IMR-90 (cell line): ENCODE measurements around the gene SERPINE2. TPM values are rescaled to one million over a fixed set of nuclear protein-coding genes. Genes with fewer than 3 reads are reported as not detected.
A peak's percentile ranks its signal among the peaks of the same experiment; 100 is the strongest.

Experiments
- ATAC-seq: fragments of 200-7000 bp; cut with Tn5 transposase; 2 replicates; pipeline ENCODE4 v1.9.1; 2020; ENCODE audit warnings: low read depth, mild to moderate bottlenecking, moderate library complexity
- BruUV-seq: library from RNA; stranded (reverse); fragments of 400-500 nt; replicated peaks from 2 replicates; lab custom pipeline; 2021; lab: Mats Ljungman, UMichigan
- CTCF ChIA-PET: fragments of 300-600 bp; formaldehyde crosslinking; extraction: SDS; loops from one replicate; lab custom pipeline; 2021; ENCODE audit warnings: antibody characterized with exemption; lab: Yijun Ruan, JAX
- POLR2A ChIA-PET: fragments of 300-600 bp; sonication (Branson Sonifier 250); formaldehyde crosslinking; loops from one replicate; lab custom pipeline; 2022; ENCODE audit warnings: antibody characterized with exemption; ENCODE audit not compliant: unreplicated experiment; lab: Charles Lee
- DNase-seq: peaks from one replicate; pipeline ENCODE4 v3.0.0; 2013
- H2AFZ ChIP-seq: replicated peaks from 2 replicates; pipeline ENCODE3; 2013; ENCODE audit warnings: low read length, mild to moderate bottlenecking; ENCODE audit not compliant: poor library complexity
- H2AK5ac ChIP-seq: 2 replicates; pipeline ENCODE4 v1.6.1; 2013; ENCODE audit warnings: low read depth, low read length, inconsistent platforms
- H2AK9ac ChIP-seq: replicated peaks from 2 replicates; pipeline ENCODE3; 2013; ENCODE audit warnings: mild to moderate bottlenecking, low read depth, low read length, moderate library complexity; ENCODE audit not compliant: poor library complexity
- H2BK120ac ChIP-seq: 2 replicates; pipeline ENCODE4 v1.6.1; 2013; ENCODE audit warnings: low read depth, low read length, inconsistent platforms
- H2BK15ac ChIP-seq: 3 replicates; pipeline ENCODE4 v1.6.1; 2013; ENCODE audit warnings: low read depth, low read length, inconsistent platforms
- H2BK20ac ChIP-seq: 2 replicates; pipeline ENCODE4 v1.6.1; 2013; ENCODE audit warnings: low read depth, mild to moderate bottlenecking, inconsistent platforms, low read length, moderate library complexity
- H2BK5ac ChIP-seq: 2 replicates; pipeline ENCODE4 v1.6.1; 2013; ENCODE audit warnings: mild to moderate bottlenecking, low read depth, low read length, inconsistent platforms; ENCODE audit not compliant: poor library complexity, severe bottlenecking
- H3K14ac ChIP-seq: replicated peaks from 2 replicates; pipeline ENCODE4 v1.6.1; 2013; ENCODE audit warnings: low read depth, low read length, inconsistent platforms
- H3K18ac ChIP-seq: 2 replicates; pipeline ENCODE4 v1.6.1; 2013; ENCODE audit warnings: low read depth, low read length, control low read depth
- H3K23ac ChIP-seq: 2 replicates; pipeline ENCODE4 v1.6.1; 2013; ENCODE audit warnings: low read depth, low read length, inconsistent platforms
- H3K27ac ChIP-seq: 2 replicates; pipeline ENCODE4 v1.5.1; 2013; ENCODE audit warnings: mild to moderate bottlenecking, control low read depth, low read length; ENCODE audit not compliant: insufficient read depth
- H3K27me3 ChIP-seq: 2 replicates; pipeline ENCODE4 v1.6.1; 2013; ENCODE audit warnings: low read length; ENCODE audit not compliant: control insufficient read depth, insufficient read depth
- H3K36me3 ChIP-seq: 2 replicates; pipeline ENCODE4 v1.6.1; 2013; ENCODE audit warnings: low read length, mixed read lengths; ENCODE audit not compliant: control insufficient read depth, insufficient read depth
- H3K4ac ChIP-seq: 2 replicates; pipeline ENCODE4 v1.6.1; 2013; ENCODE audit warnings: low read depth, low read length, inconsistent platforms
- H3K4me1 ChIP-seq: 2 replicates; pipeline ENCODE4 v1.6.1; 2013; ENCODE audit warnings: low read length, mixed read lengths; ENCODE audit not compliant: control insufficient read depth, insufficient read depth
- H3K4me2 ChIP-seq: 2 replicates; pipeline ENCODE4 v1.6.1; 2013; ENCODE audit warnings: low read depth, mild to moderate bottlenecking, control low read depth, low read length, moderate library complexity
- H3K4me3 ChIP-seq: 2 replicates; pipeline ENCODE4 v1.5.1; 2013; ENCODE audit warnings: low read depth, mild to moderate bottlenecking, control low read depth, low read length, moderate library complexity; ENCODE audit not compliant: insufficient read depth
- H3K56ac ChIP-seq: 2 replicates; pipeline ENCODE4 v1.6.1; 2013; ENCODE audit warnings: low read length, inconsistent platforms; ENCODE audit not compliant: insufficient read depth; ENCODE audit errors: extremely low read depth
- H3K79me1 ChIP-seq, 2 experiments: 2 replicates each; pipeline ENCODE4 v1.6.1; 2013; ENCODE audit warnings: low read length in 2 of 2, inconsistent platforms in 1 of 2, low read depth in 1 of 2
- H3K9ac ChIP-seq: 2 replicates; pipeline ENCODE4 v1.6.1; 2013; ENCODE audit warnings: low read depth, low read length, control low read depth
- H3K9me1 ChIP-seq: 2 replicates; pipeline ENCODE4 v1.6.1; 2013; ENCODE audit warnings: low read length, inconsistent platforms; ENCODE audit not compliant: insufficient read depth
- H3K9me3 ChIP-seq: 2 replicates; pipeline ENCODE4 v1.6.1; 2013; ENCODE audit warnings: low read length; ENCODE audit not compliant: control insufficient read depth, insufficient read depth
- H4K20me1 ChIP-seq: 2 replicates; pipeline ENCODE4 v1.6.1; 2013; ENCODE audit warnings: low read length, inconsistent platforms; ENCODE audit not compliant: insufficient read depth
- H4K5ac ChIP-seq: 2 replicates; pipeline ENCODE4 v1.6.1; 2013; ENCODE audit warnings: mild to moderate bottlenecking, low read depth, low read length, control low read depth
- H4K8ac ChIP-seq, 2 experiments: 2 replicates each; pipeline ENCODE4 v1.6.1; 2013; ENCODE audit warnings: low read depth in 2 of 2, low read length in 2 of 2, control low read depth in 1 of 2, inconsistent platforms in 1 of 2
- H4K91ac ChIP-seq: 2 replicates; pipeline ENCODE4 v1.6.1; 2013; ENCODE audit warnings: low read depth, low read length, inconsistent platforms; ENCODE audit not compliant: insufficient read depth
- CEBPB ChIP-seq: IDR thresholded peaks from 2 replicates; pipeline ENCODE4 v1.6.1; 2012; ENCODE audit warnings: low read depth, low read length, improper control_type of control experiment
- CHD1 ChIP-seq: IDR thresholded peaks from 2 replicates; pipeline ENCODE4 v1.6.1; 2012; ENCODE audit warnings: low read depth, low read length, improper control_type of control experiment
- CTCF ChIP-seq: conservative IDR thresholded peaks from 2 replicates; pipeline ENCODE4 v1.5.1; 2012; ENCODE audit warnings: mild to moderate bottlenecking, low read depth, low read length, improper control_type of control experiment
- FOS ChIP-seq: fragments of 150-350 bp; IDR thresholded peaks from 2 replicates; pipeline ENCODE4 v1.6.1; 2016; ENCODE audit warnings: low read depth, low read length
- MAFK ChIP-seq: IDR thresholded peaks from 2 replicates; pipeline ENCODE4 v1.6.1; 2012; ENCODE audit warnings: low read depth, low read length, improper control_type of control experiment
- MAZ ChIP-seq: IDR thresholded peaks from 2 replicates; pipeline ENCODE4 v1.6.1; 2012; ENCODE audit warnings: low read depth, mild to moderate bottlenecking, low read length, improper control_type of control experiment, moderate library complexity, borderline replicate concordance
- POLR2A ChIP-seq: IDR thresholded peaks from 2 replicates; pipeline ENCODE4 v1.6.1; 2012; ENCODE audit warnings: mild to moderate bottlenecking, low read depth, low read length
- RAD21 ChIP-seq: IDR thresholded peaks from 2 replicates; pipeline ENCODE4 v1.6.1; 2012; ENCODE audit warnings: low read length, improper control_type of control experiment
- RFX5 ChIP-seq: IDR thresholded peaks from 2 replicates; pipeline ENCODE4 v1.8.0; 2012; ENCODE audit warnings: low read depth, mild to moderate bottlenecking, low read length, moderate library complexity
- WGBS, 2 experiments: methylation state at CpG; one replicate each; pipeline versions ENCODE4 v1.1.5 to v1.1.7; 2013; ENCODE audit warnings: missing lambda C conversion rate in 2 of 2; ENCODE audit not compliant: insufficient read length in 1 of 2; ENCODE audit errors: extremely low coverage in 2 of 2; 5-methylcytosine and 5-hydroxymethylcytosine counted together
- dilution Hi-C: fragments of 300-500 bp; cut with HindIII; formaldehyde crosslinking; loops from one replicate; pipeline ENCODE4 v1.14.3; 2018; ENCODE audit warnings: low sequenced_read_pairs; ENCODE audit not compliant: unreplicated experiment
- in situ Hi-C: fragments of 300-500 bp; cut with MboI; formaldehyde crosslinking; loops from 3 replicates; pipeline ENCODE4 v1.14.3; 2019; ENCODE audit warnings: low sequenced_read_pairs, inconsistent platforms, mixed read lengths
- intact Hi-C: fragments of 100-400 bp; cut with micrococcal nuclease; formaldehyde crosslinking; loops from 2 replicates; pipeline ENCODE4 v1.10.0; 2022
- polyA plus RNA-seq, 3 experiments: library from polyadenylated mRNA; depleted of rRNA; stranded (reverse); fragments of >200 nt; gene quantifications; 2 replicates each; pipeline ENCODE4 v1.2.3, GENCODE V29; 2012; ENCODE audit warnings: low replicate concordance in 1 of 3
- total RNA-seq: library from RNA; depleted of rRNA; stranded (reverse); fragments of >200 nt; gene quantifications from 2 replicates; pipeline ENCODE4 v1.2.3, GENCODE V29; 2012
- TF ChIP-seq, protein P1 (sequence below): fragments of 150-350 bp; IDR thresholded peaks from 2 replicates; pipeline ENCODE4 v1.6.1; 2016; ENCODE audit warnings: low read depth, mild to moderate bottlenecking, low read length, moderate library complexity, borderline replicate concordance

The SERPINE2 gene
- total and polyA plus RNA-seq, 2 of the 4 experiments (the other 2 are of a cell fraction) = 24.0 to 62.7 TPM

GRCh38 chr2:223947711-223948205 is 91.3 kb downstream of the SERPINE2 start:
- TF ChIP-seq RFX5 (no peak), POLR2A (no peak), FOS (no peak), CHD1 (no peak), MAZ (no peak), CEBPB (no peak), MAFK (no peak), RAD21 (no peak), CTCF (no peak)
- TF ChIP-seq, protein P1, sequence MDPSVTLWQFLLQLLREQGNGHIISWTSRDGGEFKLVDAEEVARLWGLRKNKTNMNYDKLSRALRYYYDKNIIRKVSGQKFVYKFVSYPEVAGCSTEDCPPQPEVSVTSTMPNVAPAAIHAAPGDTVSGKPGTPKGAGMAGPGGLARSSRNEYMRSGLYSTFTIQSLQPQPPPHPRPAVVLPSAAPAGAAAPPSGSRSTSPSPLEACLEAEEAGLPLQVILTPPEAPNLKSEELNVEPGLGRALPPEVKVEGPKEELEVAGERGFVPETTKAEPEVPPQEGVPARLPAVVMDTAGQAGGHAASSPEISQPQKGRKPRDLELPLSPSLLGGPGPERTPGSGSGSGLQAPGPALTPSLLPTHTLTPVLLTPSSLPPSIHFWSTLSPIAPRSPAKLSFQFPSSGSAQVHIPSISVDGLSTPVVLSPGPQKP = no peak

More at GRCh38 chr2:223947711-223948205, 91.3 kb downstream of the SERPINE2 start:
- no peak overlapping the region for H3K9ac ChIP-seq
- peaks cover 3% of the 10 kb centered on the region; the same call in 1 of the 2 replicates for H3K4me1 ChIP-seq
- H3K18ac ChIP-seq = no peak overlapping the region
- intact Hi-C loops (loop anchor here (10.0 kb wide), 1 partner anchor 253 kb away; no protein-coding TSS in a partner anchor), dilution Hi-C loops (no loop called here), in situ Hi-C loops (no loop called here)
- no peak overlapping the region for H3K4me3 ChIP-seq
- peaks cover 9% of the 10 kb centered on the region; the same call in 1 of the 2 replicates for H4K20me1 ChIP-seq
- no peak overlapping the region for H2BK120ac ChIP-seq
- WGBS, 2 experiments = 59% methylated on average over 2 of the region's 5 CpGs; no CpG with 5 or more reads in 1 of the 2 experiments
- H3K14ac ChIP-seq = no peak overlapping the region
- no peaks in the 10 kb centered on the region for H3K27me3 ChIP-seq
- H3K9me1 ChIP-seq = 0 out of 2 replicates have a peak, but pooled peaks cover 4% of the 10 kb centered on the region
- H2BK5ac ChIP-seq = no peak overlapping the region
- H4K8ac ChIP-seq = no peak overlapping the region
- H2AFZ ChIP-seq = peak overlapping the region; percentile 56
- no peak for DNase-seq
- peaks cover 0 to 11% of the 10 kb centered on the region in 2 experiments; a peak in 2 of 4 replicates for H3K79me1 ChIP-seq
- H3K23ac ChIP-seq = no peak overlapping the region
- H3K36me3 ChIP-seq = no peaks in the 10 kb centered on the region
- no peak overlapping the region for H4K91ac ChIP-seq
- H3K4me2 ChIP-seq = no peak overlapping the region
- H4K5ac ChIP-seq = no peak overlapping the region
- H2BK20ac ChIP-seq = no peak overlapping the region
- ATAC-seq = no peak
- BruUV-seq = no TSS peak
- no peak overlapping the region for H2AK9ac ChIP-seq
- H3K27ac ChIP-seq = no peak overlapping the region
- no peak overlapping the region for H3K4ac ChIP-seq
- no peak overlapping the region for H2AK5ac ChIP-seq
- ChIA-PET POLR2A (no interaction called here), CTCF (no interaction called here)
- H3K56ac ChIP-seq = no peak overlapping the region
- no peaks in the 10 kb centered on the region for H3K9me3 ChIP-seq
- H2BK15ac ChIP-seq = no peak overlapping the region; the same call in 2 of the 3 replicates
